SU-DHL-6 (cell line): Measurements from ENCODE around the gene CLEC16A.

Experiments used
- H2AFZ ChIP-seq: fragments of 200-600 bp; sonication (generic); 2 replicates; pipeline ENCODE4 v1.6.1; 2014; ENCODE audit warnings: low read depth, mild to moderate bottlenecking, moderate library complexity, mixed read lengths, antibody characterized with exemption, low read length; ENCODE audit not compliant: severe bottlenecking
- H3F3A ChIP-seq: fragments of 200-600 bp; shearing (Covaris generic); 2 replicates; pipeline ENCODE4 v1.6.0; 2016; ENCODE audit warnings: antibody characterized with exemption, mild to moderate bottlenecking; ENCODE audit not compliant: insufficient read depth
- H3K27ac ChIP-seq: fragments of 200-600 bp; sonication (generic); 2 replicates; pipeline ENCODE4 v1.5.1; 2016; ENCODE audit warnings: low read depth, mild to moderate bottlenecking, low read length, moderate library complexity, mixed read lengths
- H3K27me3 ChIP-seq: fragments of 200-600 bp; sonication (generic), shearing (Covaris generic); 2 replicates; pipeline ENCODE4 v1.6.0; 2014; ENCODE audit warnings: mild to moderate bottlenecking, low read length
- H3K36me3 ChIP-seq: fragments of 200-600 bp; sonication (generic); 2 replicates; pipeline ENCODE4 v1.6.1; 2014; ENCODE audit warnings: mild to moderate bottlenecking, low read length, mixed read lengths
- H3K4me2 ChIP-seq: fragments of 300-600, 200-600 bp; shearing (Covaris generic), sonication (generic); 2 replicates; pipeline ENCODE4 v1.6.0; 2014; ENCODE audit warnings: low read length, low read depth, mild to moderate bottlenecking; ENCODE audit not compliant: poor library complexity, severe bottlenecking
- H3K4me3 ChIP-seq: fragments of 200-600 bp; sonication (generic); 2 replicates; pipeline ENCODE4 v1.5.1; 2014; ENCODE audit warnings: antibody characterized with exemption, low read length, mild to moderate bottlenecking, mixed read lengths; ENCODE audit not compliant: insufficient read depth, poor library complexity, severe bottlenecking
- H3K79me2 ChIP-seq: fragments of 200-600 bp; sonication (generic); 2 replicates; pipeline ENCODE4 v1.6.1; 2014; ENCODE audit warnings: mild to moderate bottlenecking, low read length, moderate library complexity; ENCODE audit not compliant: insufficient read depth
- H3K9ac ChIP-seq: fragments of 200-600 bp; sonication (generic); 2 replicates; pipeline ENCODE4 v1.7.0; 2014; ENCODE audit warnings: mild to moderate bottlenecking, low read length
- H3K9me2 ChIP-seq: fragments of 200-600 bp; sonication (generic); replicated peaks from 2 replicates; pipeline ENCODE4 v1.6.1; 2014; ENCODE audit warnings: low read length; ENCODE audit not compliant: insufficient read depth
- H3K9me3 ChIP-seq: fragments of 200-600 bp; sonication (generic); 2 replicates; pipeline ENCODE4 v1.6.1; 2014; ENCODE audit warnings: low read length, mixed read lengths; ENCODE audit not compliant: insufficient read depth
- H4K20me1 ChIP-seq: fragments of 200-600 bp; sonication (generic); 2 replicates; pipeline ENCODE4 v1.6.1; 2014; ENCODE audit warnings: low read depth, mild to moderate bottlenecking, antibody characterized with exemption, low read length, moderate library complexity, mixed read lengths
- CTCF ChIP-seq: fragments of 200-600 bp; sonication (generic); IDR thresholded peaks from one replicate; pipeline ENCODE4 v1.5.1; 2017; ENCODE audit warnings: antibody characterized with exemption, mild to moderate bottlenecking, low read length, moderate library complexity; ENCODE audit not compliant: insufficient read depth, poor library complexity, severe bottlenecking
- EZH2phosphoT487 ChIP-seq: fragments of 200-600 bp; sonication (generic), shearing (Covaris generic); conservative IDR thresholded peaks from 2 replicates; pipeline ENCODE4 v1.6.1; 2018; ENCODE audit warnings: mild to moderate bottlenecking, antibody characterized with exemption, low read length, moderate library complexity, mixed read lengths

Gene CLEC16A

DNA sequence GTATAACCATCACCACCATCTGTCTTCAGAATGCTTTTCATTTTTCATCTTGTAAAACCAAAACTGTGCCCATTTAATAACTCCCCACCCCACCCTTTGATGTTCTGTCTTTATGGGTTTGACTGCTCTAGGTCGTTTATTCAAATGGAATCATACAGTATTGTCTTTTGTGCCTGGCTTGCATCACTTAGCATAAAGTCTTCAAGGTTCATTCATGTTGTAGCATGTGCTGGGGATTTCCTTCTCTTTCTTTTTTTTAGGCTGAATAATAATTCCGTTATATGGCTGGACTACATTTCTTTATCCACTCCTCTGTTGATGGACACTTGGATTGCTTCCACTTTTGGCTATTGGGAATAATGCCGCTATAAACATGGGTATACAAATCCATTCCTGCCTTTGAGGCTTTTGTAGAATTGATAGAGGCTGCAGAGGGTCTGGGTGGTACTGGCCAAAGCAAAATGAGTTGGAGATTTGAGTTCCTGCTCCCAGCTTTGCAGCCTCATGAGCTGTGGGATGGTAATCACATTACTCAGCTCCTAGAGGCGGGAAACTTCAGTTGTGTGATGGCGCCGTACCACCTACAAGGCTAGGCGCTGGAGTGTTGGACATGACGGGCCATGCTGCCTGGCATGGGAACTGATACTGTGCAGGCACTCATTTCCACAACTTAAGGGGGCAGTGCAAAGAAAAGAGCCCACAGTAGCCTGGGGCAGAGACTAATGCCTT is 64.8 kb downstream of the CLEC16A start:
- Histone ChIP-seq H4K20me1 (no peaks in the 10 kb centered on the region), H3K79me2 (no peaks in the 10 kb centered on the region), H3K27me3 (no peaks in the 10 kb centered on the region), H3F3A (no peaks in the 10 kb centered on the region), H3K9me3 (no peaks in the 10 kb centered on the region), H3K9me2 (no peaks in the 10 kb centered on the region), H3K4me2 (no peak overlapping the region), H2AFZ (no peak overlapping the region), H3K36me3 (no peaks in the 10 kb centered on the region), H3K9ac (no peak overlapping the region), H3K27ac (no peak overlapping the region), H3K4me3 (no peak overlapping the region)
- TF ChIP-seq CTCF: no peak
- TF ChIP-seq EZH2phosphoT487: no peak

- no peaks in the 10 kb centered on the region for H3K36me3 ChIP-seq
- no peaks in the 10 kb centered on the region for H3K27me3 ChIP-seq
- H3K9me2 ChIP-seq: no peaks in the 10 kb centered on the region
- no peaks in the 10 kb centered on the region for H3F3A ChIP-seq
- no peak overlapping the region for H3K9ac ChIP-seq
- no peak overlapping the region for H3K27ac ChIP-seq
- H3K4me2 ChIP-seq: no peak overlapping the region
- H3K9me3 ChIP-seq: no peaks in the 10 kb centered on the region
- no peak overlapping the region for H2AFZ ChIP-seq
- H4K20me1 ChIP-seq: no peaks in the 10 kb centered on the region
- H3K4me3 ChIP-seq: no peak overlapping the region
- TF ChIP-seq EZH2phosphoT487 (no peak), CTCF (no peak)
- H3K79me2 ChIP-seq: no peaks in the 10 kb centered on the region
These were observed 66.3 kb downstream of the CLEC16A start for GRCh38 chr16:11010575-11011221.

DNA sequence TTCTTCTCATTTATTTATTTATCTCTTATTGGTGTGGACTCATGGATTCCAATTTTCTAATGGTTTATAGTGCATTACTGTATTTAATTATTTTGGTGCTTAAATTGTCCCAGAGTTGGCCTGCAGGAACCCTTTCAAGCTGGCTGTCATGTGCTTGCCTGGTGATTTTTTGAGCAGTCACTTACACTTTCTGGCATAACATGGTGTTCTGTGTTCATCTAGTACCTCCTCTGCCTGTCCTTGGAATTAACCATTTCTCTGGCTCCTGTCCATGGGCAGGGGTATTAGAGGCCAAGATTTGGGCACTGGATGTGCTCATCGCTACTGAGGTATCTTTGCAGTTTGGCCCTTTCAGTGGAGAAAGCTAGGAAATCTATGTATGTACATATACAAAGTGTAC is 67.0 kb downstream of the CLEC16A start:
- H3K27me3 ChIP-seq: no peaks in the 10 kb centered on the region
- TF ChIP-seq CTCF (no peak), EZH2phosphoT487 (no peak)
- no peaks in the 10 kb centered on the region for H4K20me1 ChIP-seq
- no peaks in the 10 kb centered on the region for H3K36me3 ChIP-seq
- no peaks in the 10 kb centered on the region for H3K9me2 ChIP-seq
- no peak overlapping the region for H3K27ac ChIP-seq
- no peak overlapping the region for H2AFZ ChIP-seq
- H3K9me3 ChIP-seq: no peaks in the 10 kb centered on the region
- no peaks in the 10 kb centered on the region for H3K79me2 ChIP-seq
- no peaks in the 10 kb centered on the region for H3F3A ChIP-seq
- H3K4me2 ChIP-seq: no peak overlapping the region
- no peak overlapping the region for H3K9ac ChIP-seq
- no peak overlapping the region for H3K4me3 ChIP-seq
